ENCODE data around the gene ANKS3. TPM values are rescaled to one million over a fixed set of nuclear protein-coding genes. Genes with fewer than 3 reads are reported as not detected.

ANKS3 gene
- total and polyA plus RNA-seq, 10 of the 15 experiments (the other 5 are each of a cell fraction or from before 2014, with no cell fraction given) = 0.29 to 14.2 (median 8.5) TPM

DNA sequence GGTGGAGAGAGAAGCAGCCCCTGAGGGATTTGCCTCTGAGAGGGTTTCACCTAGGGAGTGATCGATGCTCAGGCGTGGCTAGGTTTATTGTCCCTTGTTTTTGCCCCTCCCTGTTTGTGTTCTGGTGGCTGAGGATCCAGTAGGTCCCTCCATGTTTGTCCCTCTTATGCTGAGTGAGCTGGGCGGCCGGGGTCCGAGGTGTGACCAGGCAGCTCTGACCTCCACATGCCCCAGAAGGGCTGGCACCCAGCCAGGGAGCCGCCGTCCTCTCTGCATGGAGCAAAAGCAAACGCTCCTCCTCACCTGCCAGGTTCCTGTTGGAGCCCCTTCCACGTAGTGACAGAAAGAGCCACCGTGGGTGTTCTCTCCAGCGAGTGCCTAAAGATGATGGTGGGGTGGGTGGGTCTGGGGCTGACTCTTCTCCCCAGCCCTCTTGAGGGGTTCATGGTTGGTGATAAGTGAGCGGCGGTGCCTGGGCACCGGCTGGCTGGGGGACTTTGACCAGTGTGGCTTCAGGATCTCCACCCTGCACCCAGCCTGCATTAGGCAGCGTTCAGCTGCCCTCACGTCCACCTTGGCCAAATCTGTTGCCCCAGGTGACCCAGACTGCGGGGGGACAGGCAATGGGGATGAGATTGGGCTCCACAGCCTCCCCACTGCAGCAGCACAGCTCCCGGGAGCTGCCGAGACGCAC lies 54.8 kb downstream of the ANKS3 start:
- Histone ChIP-seq H3K36me3 (ENCODE audit: control insufficient read depth in 2 of 2, insufficient read depth in 2 of 2, low read length in 1 of 2) (peaks cover 0 to 23% of the 10 kb centered on the region in 2 experiments), H3K4me2 (ENCODE audit: control insufficient read depth, insufficient read depth) (no peak overlapping the region), H3K4me1 (ENCODE audit: control insufficient read depth, insufficient read depth, low read length) (no peaks in the 10 kb centered on the region), H3K79me2 (ENCODE audit: control insufficient read depth, insufficient read depth, low read length) (no peaks in the 10 kb centered on the region), H3K9ac (ENCODE audit: control insufficient read depth, insufficient read depth, low read length) (no peak overlapping the region), H3K4me3 (no peak overlapping the region), H4K20me1 (ENCODE audit: control insufficient read depth, insufficient read depth) (no peaks in the 10 kb centered on the region; the same call in 1 of the 2 replicates), H3K9me3 (replicated peaks; ENCODE audit: control insufficient read depth, insufficient read depth, low read length) (no peaks in the 10 kb centered on the region), H2AFZ (ENCODE audit: control insufficient read depth, low read depth, low read length) (no peak overlapping the region), H3K27me3 (replicated peaks in 1 of 2; ENCODE audit: control insufficient read depth in 2 of 2, insufficient read depth in 2 of 2, low read length in 1 of 2) (no peaks in the 10 kb centered on the region), H3K27ac (ENCODE audit: control insufficient read depth, insufficient read depth) (no peak overlapping the region)
- intact Hi-C loops (cut with micrococcal nuclease; ENCODE audit: unreplicated experiment) = no loop called here
- POLR2A ChIA-PET = no interaction called here
- CTCF ChIA-PET = no interaction called here
- no peak for ATAC-seq
- in situ Hi-C loops (cut with MboI) = no loop called here
- SMC1A ChIA-PET (ENCODE audit: uncharacterized antibody, unreplicated experiment) = no interaction called here
- WGBS (ENCODE audit: insufficient coverage, insufficient replicate concordance, low lambda C conversion rate, missing lambda C conversion rate) = 92% methylated on average over 18 of the region's 20 CpGs
- BruUV-seq (replicated peaks) = no TSS peak
- RAD21 ChIA-PET (ENCODE audit: unreplicated experiment) = no interaction called here
- no peak for FAIRE-seq
- TF ChIP-seq ZSCAN29 (IDR thresholded peaks at IDR 0.05) (no peak), EP300 (IDR thresholded peaks at IDR 0.05; ENCODE audit: borderline replicate concordance in 1 of 2, control insufficient read depth in 1 of 2, low read depth in 2 of 2, low read length in 2 of 2) (no peak), ASH2L (IDR thresholded peaks at IDR 0.05; ENCODE audit: borderline replicate concordance, low read depth) (no peak), HDAC6 (IDR thresholded peaks at IDR 0.05; ENCODE audit: unreplicated experiment) (no peak), PAX8 (IDR thresholded peaks at IDR 0.05) (no peak), TAF1 (IDR thresholded peaks at IDR 0.05; ENCODE audit: borderline replicate concordance, low read depth, low read length) (no peak), STAT1 (conservative IDR thresholded peaks at IDR 0.05) (no peak), STAT3 (IDR thresholded peaks at IDR 0.05; ENCODE audit: low read depth, low read length) (no peak), ZNF622 (IDR thresholded peaks at IDR 0.05) (no peak), BCL11A (IDR thresholded peaks at IDR 0.05; ENCODE audit: low read depth, low read length) (no peak), NFIC (IDR thresholded peaks at IDR 0.05; ENCODE audit: low read depth, low read length) (no peak), CBFB (IDR thresholded peaks at IDR 0.05; ENCODE audit: low read depth) (no peak), SRF (IDR thresholded peaks at IDR 0.05; ENCODE audit: low read depth in 2 of 2, low read length in 2 of 2) (no peak), SUZ12 (IDR thresholded peaks at IDR 0.05; ENCODE audit: unreplicated experiment) (no peak), MEF2A (IDR thresholded peaks at IDR 0.05; ENCODE audit: insufficient read depth, low read depth, low read length) (no peak), SUPT20H (IDR thresholded peaks at IDR 0.05; ENCODE audit: borderline replicate concordance, control insufficient read depth, low read depth, low read length) (no peak), KDM1A (IDR thresholded peaks at IDR 0.05; ENCODE audit: borderline replicate concordance) (no peak), SMC3 (IDR thresholded peaks at IDR 0.05; ENCODE audit: borderline replicate concordance, low read length) (no peak)
- TF ChIP-seq, protein P1, sequence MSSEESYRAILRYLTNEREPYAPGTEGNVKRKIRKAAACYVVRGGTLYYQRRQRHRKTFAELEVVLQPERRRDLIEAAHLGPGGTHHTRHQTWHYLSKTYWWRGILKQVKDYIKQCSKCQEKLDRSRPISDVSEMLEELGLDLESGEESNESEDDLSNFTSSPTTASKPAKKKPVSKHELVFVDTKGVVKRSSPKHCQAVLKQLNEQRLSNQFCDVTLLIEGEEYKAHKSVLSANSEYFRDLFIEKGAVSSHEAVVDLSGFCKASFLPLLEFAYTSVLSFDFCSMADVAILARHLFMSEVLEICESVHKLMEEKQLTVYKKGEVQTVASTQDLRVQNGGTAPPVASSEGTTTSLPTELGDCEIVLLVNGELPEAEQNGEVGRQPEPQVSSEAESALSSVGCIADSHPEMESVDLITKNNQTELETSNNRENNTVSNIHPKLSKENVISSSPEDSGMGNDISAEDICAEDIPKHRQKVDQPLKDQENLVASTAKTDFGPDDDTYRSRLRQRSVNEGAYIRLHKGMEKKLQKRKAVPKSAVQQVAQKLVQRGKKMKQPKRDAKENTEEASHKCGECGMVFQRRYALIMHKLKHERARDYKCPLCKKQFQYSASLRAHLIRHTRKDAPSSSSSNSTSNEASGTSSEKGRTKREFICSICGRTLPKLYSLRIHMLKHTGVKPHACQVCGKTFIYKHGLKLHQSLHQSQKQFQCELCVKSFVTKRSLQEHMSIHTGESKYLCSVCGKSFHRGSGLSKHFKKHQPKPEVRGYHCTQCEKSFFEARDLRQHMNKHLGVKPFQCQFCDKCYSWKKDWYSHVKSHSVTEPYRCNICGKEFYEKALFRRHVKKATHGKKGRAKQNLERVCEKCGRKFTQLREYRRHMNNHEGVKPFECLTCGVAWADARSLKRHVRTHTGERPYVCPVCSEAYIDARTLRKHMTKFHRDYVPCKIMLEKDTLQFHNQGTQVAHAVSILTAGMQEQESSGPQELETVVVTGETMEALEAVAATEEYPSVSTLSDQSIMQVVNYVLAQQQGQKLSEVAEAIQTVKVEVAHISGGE (CRISPR knock-in tag; IDR thresholded peaks at IDR 0.05) = no peak
- DNase-seq (ENCODE audit: low read depth, low spot score) = no peak
